Smooth muscle cell (in vitro differentiated cells): ENCODE results near the gene PDCD11. TPM values are rescaled to one million over a fixed set of nuclear protein-coding genes. Genes with fewer than 3 reads are reported as not detected.

Source experiments
- DNase-seq: peaks from one replicate; lab custom pipeline; 2025; ENCODE audit not compliant: unreplicated experiment; lab: John Stamatoyannopoulos, UW
- H2AFZ ChIP-seq: fragments of 200-600 bp; sonication (generic); 2 replicates; pipeline ENCODE4 v1.6.0; 2016; ENCODE audit warnings: antibody characterized with exemption, low read depth, mild to moderate bottlenecking
- H3F3A ChIP-seq: fragments of 200-600 bp; sonication (generic); 2 replicates; pipeline ENCODE4 v1.6.0; 2017; ENCODE audit warnings: antibody characterized with exemption, low read depth
- H3K27ac ChIP-seq: fragments of 200-600 bp; sonication (generic); 2 replicates; pipeline ENCODE4 v1.5.1; 2016; ENCODE audit warnings: low read depth, mild to moderate bottlenecking
- H3K27me3 ChIP-seq: fragments of 200-600 bp; sonication (generic); 2 replicates; pipeline ENCODE4 v1.6.1; 2016; ENCODE audit warnings: low read depth, mild to moderate bottlenecking
- H3K36me3 ChIP-seq: fragments of 200-600 bp; sonication (generic); 2 replicates; pipeline ENCODE4 v1.5.1; 2016; ENCODE audit warnings: low read depth
- H3K4me1 ChIP-seq: fragments of 200-600 bp; sonication (generic); 2 replicates; pipeline ENCODE4 v1.5.1; 2016; ENCODE audit warnings: low read depth
- H3K4me2 ChIP-seq: fragments of 200-600 bp; sonication (generic); 2 replicates; pipeline ENCODE4 v1.6.0; 2016; ENCODE audit warnings: mild to moderate bottlenecking
- H3K4me3 ChIP-seq: fragments of 200-600 bp; sonication (generic); 2 replicates; pipeline ENCODE4 v1.5.1; 2016; ENCODE audit warnings: mild to moderate bottlenecking
- H3K79me2 ChIP-seq: fragments of 200-600 bp; sonication (generic); 2 replicates; pipeline ENCODE4 v1.6.0; 2016; ENCODE audit warnings: low read depth, mild to moderate bottlenecking
- H3K9ac ChIP-seq: fragments of 200-600 bp; sonication (generic); 2 replicates; pipeline ENCODE4 v1.6.0; 2016; ENCODE audit warnings: low read depth
- H3K9me3 ChIP-seq: fragments of 200-600 bp; sonication (generic); replicated peaks from 2 replicates; pipeline ENCODE4 v1.5.1; 2016; ENCODE audit warnings: low read depth
- H4K20me1 ChIP-seq: fragments of 200-600 bp; sonication (generic); 2 replicates; pipeline ENCODE4 v1.6.0; 2016; ENCODE audit warnings: low read depth
- CTCF ChIP-seq: fragments of 200-600 bp; sonication (generic); IDR thresholded peaks from 2 replicates; pipeline ENCODE4 v1.5.1; 2017; ENCODE audit warnings: borderline replicate concordance, mild to moderate bottlenecking, antibody characterized with exemption; ENCODE audit not compliant: insufficient read depth, poor library complexity, severe bottlenecking
- WGBS: methylation state at CpG from one replicate; pipeline ENCODE4 v1.1.7; 2016; ENCODE audit warnings: low lambda C conversion rate; 5-methylcytosine and 5-hydroxymethylcytosine counted together
- polyA plus RNA-seq: library from polyadenylated mRNA; unstranded; fragments of >200 nt; fragmentation: Nextera tagmentation; extraction: Ambion mirVana; gene quantifications from 2 replicates; pipeline ENCODE4 v1.2.1, GENCODE V29; 2016
- total RNA-seq: library from RNA; depleted of rRNA; stranded (reverse); fragments of >200 nt; gene quantifications from 2 replicates; pipeline ENCODE4 v1.2.3, GENCODE V29; 2014

PDCD11 gene
- total and polyA plus RNA-seq, 2 experiments from 2014 or later: 12.2 to 15.6 TPM

GRCh38 chr10:103454026-103454425, 57.6 kb downstream of the PDCD11 start:
- H3K4me1 ChIP-seq: no peaks in the 10 kb centered on the region
- no peaks in the 10 kb centered on the region for H4K20me1 ChIP-seq
- H3K4me2 ChIP-seq: no peak overlapping the region
- no peaks in the 10 kb centered on the region for H3K79me2 ChIP-seq
- no peak for TF ChIP-seq CTCF
- no peak overlapping the region for H3K9ac ChIP-seq
- no peaks in the 10 kb centered on the region for H3K36me3 ChIP-seq
- DNase-seq: no peak
- no peaks in the 10 kb centered on the region for H3F3A ChIP-seq
- H3K4me3 ChIP-seq: no peak overlapping the region
- 96% methylated on average over 4 of the region's 4 CpGs for WGBS
- no peaks in the 10 kb centered on the region for H3K9me3 ChIP-seq
- H3K27me3 ChIP-seq: no peaks in the 10 kb centered on the region
- no peak overlapping the region for H2AFZ ChIP-seq
- no peak overlapping the region for H3K27ac ChIP-seq

- H3K4me2 ChIP-seq: no peak overlapping the region
- H3F3A ChIP-seq: no peaks in the 10 kb centered on the region
- H3K4me3 ChIP-seq: no peak overlapping the region
- H3K27ac ChIP-seq: no peak overlapping the region
- DNase-seq: no peak
- no peak overlapping the region for H2AFZ ChIP-seq
- no peaks in the 10 kb centered on the region for H3K9me3 ChIP-seq
- H3K36me3 ChIP-seq: no peaks in the 10 kb centered on the region
- no peaks in the 10 kb centered on the region for H3K79me2 ChIP-seq
- no peak for TF ChIP-seq CTCF
- WGBS: 94% methylated on average over 25 of the region's 25 CpGs
- H3K9ac ChIP-seq: no peak overlapping the region
- no peaks in the 10 kb centered on the region for H3K27me3 ChIP-seq
- no peaks in the 10 kb centered on the region for H3K4me1 ChIP-seq
- no peaks in the 10 kb centered on the region for H4K20me1 ChIP-seq
Measured at GRCh38 chr10:103455235-103455634, 58.8 kb downstream of the PDCD11 start.

GRCh38 chr10:103456074-103456660, 59.7 kb downstream of the PDCD11 start:
- no peak for TF ChIP-seq CTCF
- no peaks in the 10 kb centered on the region for H3K36me3 ChIP-seq
- no peaks in the 10 kb centered on the region for H4K20me1 ChIP-seq
- H3K9me3 ChIP-seq: no peaks in the 10 kb centered on the region
- H3K4me1 ChIP-seq: no peaks in the 10 kb centered on the region
- H3F3A ChIP-seq: no peaks in the 10 kb centered on the region
- DNase-seq: no peak
- no peaks in the 10 kb centered on the region for H3K79me2 ChIP-seq
- H3K27ac ChIP-seq: no peak overlapping the region
- H2AFZ ChIP-seq: no peak overlapping the region
- H3K4me3 ChIP-seq: no peak overlapping the region
- no peak overlapping the region for H3K4me2 ChIP-seq
- no peaks in the 10 kb centered on the region for H3K27me3 ChIP-seq
- WGBS: 91% methylated on average over 9 of the region's 9 CpGs
- H3K9ac ChIP-seq: no peak overlapping the region

- H4K20me1 ChIP-seq: no peaks in the 10 kb centered on the region
- no peaks in the 10 kb centered on the region for H3K27me3 ChIP-seq
- no peak overlapping the region for H3K9ac ChIP-seq
- no peak overlapping the region for H2AFZ ChIP-seq
- TF ChIP-seq CTCF: no peak
- H3K4me1 ChIP-seq: no peaks in the 10 kb centered on the region
- WGBS: 81% methylated on average over 8 of the region's 8 CpGs
- no peak overlapping the region for H3K4me2 ChIP-seq
- H3K79me2 ChIP-seq: no peaks in the 10 kb centered on the region
- H3K9me3 ChIP-seq: no peaks in the 10 kb centered on the region
- H3K4me3 ChIP-seq: no peak overlapping the region
- no peak for DNase-seq
- no peaks in the 10 kb centered on the region for H3K36me3 ChIP-seq
- H3F3A ChIP-seq: no peaks in the 10 kb centered on the region
- H3K27ac ChIP-seq: no peak overlapping the region
Measured at GRCh38 chr10:103457176-103457712, 60.8 kb downstream of the PDCD11 start.
